OCI-LY7 (cell line): ENCODE data around the gene PALLD.

Experiments used
- EZH2phosphoT487 ChIP-seq: fragments of 200-600 bp; sonication (generic); IDR thresholded peaks from 2 replicates; pipeline ENCODE4 v1.6.1; 2018; ENCODE audit warnings: low read depth, borderline replicate concordance, mild to moderate bottlenecking, mixed run types, antibody characterized with exemption, low read length, moderate library complexity, mixed read lengths
- TF ChIP-seq, protein P1 (sequence below): fragments of 200-600 bp; sonication (generic); conservative IDR thresholded peaks from 2 replicates; pipeline ENCODE4 v1.5.1; 2014; ENCODE audit warnings: mild to moderate bottlenecking, antibody characterized with exemption, low read length, moderate library complexity, mixed read lengths

DNA sequence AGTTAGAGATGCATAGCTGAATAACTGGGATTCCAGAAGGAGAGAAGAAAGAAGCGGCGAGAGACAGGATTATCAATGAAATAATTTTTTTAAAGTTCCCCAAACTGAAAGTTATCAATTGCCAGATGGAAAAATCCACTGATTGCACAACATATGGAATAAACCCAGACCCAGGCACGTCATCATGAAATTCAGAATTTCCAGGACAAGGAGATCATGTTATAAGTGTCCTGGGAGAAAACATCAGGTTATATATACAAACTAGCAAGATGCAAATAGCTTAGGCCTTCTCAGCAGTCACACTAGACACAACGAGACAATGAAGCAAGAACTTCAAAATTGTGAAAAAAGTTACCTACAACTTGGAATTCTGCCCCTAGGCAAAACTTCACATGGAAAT, 200.0 kb downstream of the PALLD start:
- TF ChIP-seq, protein P1, sequence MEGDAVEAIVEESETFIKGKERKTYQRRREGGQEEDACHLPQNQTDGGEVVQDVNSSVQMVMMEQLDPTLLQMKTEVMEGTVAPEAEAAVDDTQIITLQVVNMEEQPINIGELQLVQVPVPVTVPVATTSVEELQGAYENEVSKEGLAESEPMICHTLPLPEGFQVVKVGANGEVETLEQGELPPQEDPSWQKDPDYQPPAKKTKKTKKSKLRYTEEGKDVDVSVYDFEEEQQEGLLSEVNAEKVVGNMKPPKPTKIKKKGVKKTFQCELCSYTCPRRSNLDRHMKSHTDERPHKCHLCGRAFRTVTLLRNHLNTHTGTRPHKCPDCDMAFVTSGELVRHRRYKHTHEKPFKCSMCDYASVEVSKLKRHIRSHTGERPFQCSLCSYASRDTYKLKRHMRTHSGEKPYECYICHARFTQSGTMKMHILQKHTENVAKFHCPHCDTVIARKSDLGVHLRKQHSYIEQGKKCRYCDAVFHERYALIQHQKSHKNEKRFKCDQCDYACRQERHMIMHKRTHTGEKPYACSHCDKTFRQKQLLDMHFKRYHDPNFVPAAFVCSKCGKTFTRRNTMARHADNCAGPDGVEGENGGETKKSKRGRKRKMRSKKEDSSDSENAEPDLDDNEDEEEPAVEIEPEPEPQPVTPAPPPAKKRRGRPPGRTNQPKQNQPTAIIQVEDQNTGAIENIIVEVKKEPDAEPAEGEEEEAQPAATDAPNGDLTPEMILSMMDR = no peak
- no peak for TF ChIP-seq EZH2phosphoT487
